ENCODE results near the gene GALNT10.

- TF ChIP-seq POLR2AphosphoS5 (IDR thresholded peaks at IDR 0.05; ENCODE audit: low read depth) (no peak), CTCF (conservative IDR thresholded peaks at IDR 0.05; ENCODE audit: low read depth in 2 of 2) (no peak), EZH2 (IDR thresholded peaks at IDR 0.05; ENCODE audit: low read depth, unreplicated experiment) (no peak)
Observed at GRCh38 chr5:154159343-154159742, 31.2 kb upstream of the GALNT10 start.

All from GM23338 (cell line).